ENCODE data around the gene ZBTB34. TPM values are rescaled to one million over a fixed set of nuclear protein-coding genes. Genes with fewer than 3 reads are reported as not detected.
"Not testable (repeated sequence)": the region's sequence is repeated elsewhere in the genome, so short reads cannot be mapped to it uniquely, and the experiment has no call there.

ZBTB34 gene
- polyA plus RNA-seq (2012; ENCODE audit: low read depth, missing spikeins): 1.3 TPM

DNA sequence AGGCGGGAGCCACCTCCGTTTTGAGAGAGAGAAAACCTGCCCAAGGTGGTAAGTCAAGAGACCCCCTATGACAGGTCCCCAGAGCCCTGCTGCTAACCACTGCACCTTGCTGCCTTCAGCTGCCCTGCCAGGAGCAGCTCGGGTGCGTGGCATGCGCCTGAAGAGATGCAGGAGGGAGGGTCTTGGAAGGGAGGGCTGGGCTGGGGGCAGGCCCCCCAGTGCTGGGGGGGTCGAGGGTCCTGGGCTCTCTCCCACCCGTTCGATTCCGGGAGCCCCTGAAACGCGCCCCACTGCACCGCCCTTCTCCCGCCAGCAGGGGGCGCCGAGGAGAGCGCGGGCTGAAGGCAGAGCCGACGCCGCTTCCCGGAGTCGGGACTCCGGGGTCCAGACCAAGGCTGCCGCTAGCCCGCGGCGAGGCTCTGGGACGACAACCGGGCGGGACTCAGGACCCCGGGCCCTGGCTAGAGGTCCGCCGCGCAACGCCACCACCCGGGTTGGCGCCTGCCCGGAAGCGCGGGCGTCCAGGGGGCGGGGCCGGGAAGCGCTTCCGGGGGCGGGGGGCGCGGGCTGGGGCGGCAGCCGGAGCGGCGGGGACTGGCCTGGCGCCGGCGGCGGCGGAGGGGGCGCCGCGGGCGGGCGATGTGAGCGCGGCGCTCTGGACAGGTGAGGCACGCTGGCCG lies at the start of gene ZBTB34:
Gene ZBTB34, plus strand, starts transcription at position 563 of the 680 bp plus-strand sequence. CDS start 18,761 bp downstream, outside the sequence.
- peak; percentile 66 for DNase-seq (ENCODE audit: insufficient read length, low spot score)

GRCh38 chr9:126813072-126813471 lies 47.4 kb upstream of the ZBTB34 start:
- no peak for FAIRE-seq
- TF ChIP-seq POLR2AphosphoS5 (IDR thresholded peaks at IDR 0.05; ENCODE audit: low read depth, low read length) (no peak), TAF1 (IDR thresholded peaks at IDR 0.05; ENCODE audit: low read depth, low read length) (no peak), SPI1 (IDR thresholded peaks at IDR 0.05; ENCODE audit: low read depth, low read length) (no peak), POLR2A (IDR thresholded peaks at IDR 0.05; ENCODE audit: low read depth, low read length) (no peak), PAX5 (IDR thresholded peaks at IDR 0.05; ENCODE audit: insufficient read depth, low read length, severe bottlenecking) (no peak), POU2F2 (IDR thresholded peaks at IDR 0.05; ENCODE audit: low read depth, low read length) (no peak)
- DNase-seq (ENCODE audit: insufficient read length, low spot score): no peak

More for the DNA sequence above, at the start of gene ZBTB34:
- TF ChIP-seq POU2F2 (IDR thresholded peaks at IDR 0.05; ENCODE audit: low read depth, low read length) (no peak), POLR2AphosphoS5 (IDR thresholded peaks at IDR 0.05; ENCODE audit: low read depth, low read length) (peak; percentile 78), PAX5 (IDR thresholded peaks at IDR 0.05; ENCODE audit: insufficient read depth, low read length, severe bottlenecking) (no peak), POLR2A (IDR thresholded peaks at IDR 0.05; ENCODE audit: low read depth, low read length) (peak; percentile 70; the same call in 1 of the 2 replicates), SPI1 (IDR thresholded peaks at IDR 0.05; ENCODE audit: low read depth, low read length) (no peak), TAF1 (IDR thresholded peaks at IDR 0.05; ENCODE audit: low read depth, low read length) (no peak)
- peak; percentile 51 for FAIRE-seq

GRCh38 chr9:126814091-126814490 lies 46.3 kb upstream of the ZBTB34 start:
- no peak for FAIRE-seq
- TF ChIP-seq SPI1 (IDR thresholded peaks at IDR 0.05; ENCODE audit: low read depth, low read length) (no peak), PAX5 (IDR thresholded peaks at IDR 0.05; ENCODE audit: insufficient read depth, low read length, severe bottlenecking) (no peak), POU2F2 (IDR thresholded peaks at IDR 0.05; ENCODE audit: low read depth, low read length) (no peak), TAF1 (IDR thresholded peaks at IDR 0.05; ENCODE audit: low read depth, low read length) (no peak), POLR2AphosphoS5 (IDR thresholded peaks at IDR 0.05; ENCODE audit: low read depth, low read length) (no peak), POLR2A (IDR thresholded peaks at IDR 0.05; ENCODE audit: low read depth, low read length) (no peak)
- no peak for DNase-seq (ENCODE audit: insufficient read length, low spot score)

DNA sequence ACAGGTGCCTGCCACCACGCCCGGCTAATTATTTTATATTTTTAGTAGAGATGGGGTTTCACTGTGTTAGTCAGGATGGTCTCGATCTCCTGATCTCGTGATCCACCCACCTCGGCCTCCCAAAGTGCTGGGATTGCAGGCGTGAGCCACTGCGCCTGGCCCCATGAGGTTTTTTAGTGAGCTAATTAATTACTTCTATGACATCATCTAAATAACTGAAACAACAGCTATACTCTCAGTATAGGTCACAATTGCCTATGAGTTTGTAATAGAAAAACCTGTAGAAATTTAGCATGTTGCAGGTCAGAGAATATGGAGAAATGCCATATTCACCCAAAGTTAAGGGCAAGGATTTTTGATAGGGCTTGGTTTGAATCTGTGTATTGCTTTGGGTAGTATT lies 42.8 kb upstream of the ZBTB34 start:
- FAIRE-seq; DNase-seq (ENCODE audit: insufficient read length, low spot score): not testable (repeated sequence)

GRCh38 chr9:126818482-126818881 lies 42.0 kb upstream of the ZBTB34 start:
- DNase-seq (ENCODE audit: insufficient read length, low spot score) (no peak), FAIRE-seq (no peak)
- no peak for TF ChIP-seq POLR2A (IDR thresholded peaks at IDR 0.05; ENCODE audit: low read depth, low read length)
- no peak for TF ChIP-seq POLR2AphosphoS5 (IDR thresholded peaks at IDR 0.05; ENCODE audit: low read depth, low read length)
- no peak for TF ChIP-seq PAX5 (IDR thresholded peaks at IDR 0.05; ENCODE audit: insufficient read depth, low read length, severe bottlenecking)
- no peak for TF ChIP-seq POU2F2 (IDR thresholded peaks at IDR 0.05; ENCODE audit: low read depth, low read length)
- no peak for TF ChIP-seq TAF1 (IDR thresholded peaks at IDR 0.05; ENCODE audit: low read depth, low read length)
- TF ChIP-seq SPI1 (IDR thresholded peaks at IDR 0.05; ENCODE audit: low read depth, low read length): no peak

DNA sequence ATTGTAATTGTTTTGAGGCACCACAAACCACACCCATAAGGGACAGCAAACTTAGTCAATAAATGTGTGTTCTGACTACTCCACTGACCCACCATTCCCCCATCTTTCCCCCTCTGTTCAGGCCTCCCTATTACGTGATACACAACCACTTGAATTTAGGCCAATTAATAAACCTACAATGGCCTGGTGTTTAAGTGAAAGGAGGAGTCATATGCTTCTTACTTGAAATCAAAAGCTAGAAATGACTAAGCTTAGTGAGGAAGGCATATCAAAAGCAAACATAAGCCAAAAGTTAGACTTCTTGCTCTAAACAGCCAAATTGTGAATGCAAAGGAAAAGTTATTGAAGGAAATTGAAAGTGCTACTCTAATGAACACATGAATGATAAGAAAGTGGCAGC lies 41.0 kb upstream of the ZBTB34 start:
- TF ChIP-seq POLR2AphosphoS5 (IDR thresholded peaks at IDR 0.05; ENCODE audit: low read depth, low read length) (no peak), SPI1 (IDR thresholded peaks at IDR 0.05; ENCODE audit: low read depth, low read length) (no peak), TAF1 (IDR thresholded peaks at IDR 0.05; ENCODE audit: low read depth, low read length) (no peak), POLR2A (IDR thresholded peaks at IDR 0.05; ENCODE audit: low read depth, low read length) (no peak), PAX5 (IDR thresholded peaks at IDR 0.05; ENCODE audit: insufficient read depth, low read length, severe bottlenecking) (no peak), POU2F2 (IDR thresholded peaks at IDR 0.05; ENCODE audit: low read depth, low read length) (no peak)
- no peak for DNase-seq (ENCODE audit: insufficient read length, low spot score)
- FAIRE-seq: peak; percentile 69

DNA sequence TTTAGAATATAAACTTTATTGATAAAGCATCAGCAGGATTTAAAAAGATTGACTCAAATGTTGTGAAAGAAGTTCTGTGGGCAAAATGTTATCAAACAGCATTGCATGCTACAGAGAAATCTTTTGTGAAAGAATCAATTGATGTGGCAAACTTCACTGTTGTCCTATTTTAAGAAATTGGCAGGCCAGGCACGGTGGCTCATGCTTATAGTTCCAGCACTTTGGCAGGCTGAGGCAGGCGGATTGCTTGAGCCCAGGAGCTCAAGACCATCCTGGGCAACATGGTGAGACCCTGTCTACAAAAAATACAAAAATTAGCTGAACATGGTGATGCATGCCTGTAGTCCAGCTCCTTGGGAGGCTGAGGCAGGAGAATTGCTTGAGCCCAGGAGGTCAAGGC lies 38.2 kb upstream of the ZBTB34 start:
- DNase-seq (ENCODE audit: insufficient read length, low spot score): no peak
- FAIRE-seq: no peak
- TF ChIP-seq PAX5 (IDR thresholded peaks at IDR 0.05; ENCODE audit: insufficient read depth, low read length, severe bottlenecking): no peak
- no peak for TF ChIP-seq POLR2A (IDR thresholded peaks at IDR 0.05; ENCODE audit: low read depth, low read length)
- TF ChIP-seq SPI1 (IDR thresholded peaks at IDR 0.05; ENCODE audit: low read depth, low read length): no peak
- no peak for TF ChIP-seq POLR2AphosphoS5 (IDR thresholded peaks at IDR 0.05; ENCODE audit: low read depth, low read length)
- TF ChIP-seq POU2F2 (IDR thresholded peaks at IDR 0.05; ENCODE audit: low read depth, low read length): no peak
- TF ChIP-seq TAF1 (IDR thresholded peaks at IDR 0.05; ENCODE audit: low read depth, low read length): no peak

GRCh38 chr9:126822873-126823272 lies 37.6 kb upstream of the ZBTB34 start:
- FAIRE-seq (no peak), DNase-seq (ENCODE audit: insufficient read length, low spot score) (no peak)
- no peak for TF ChIP-seq POU2F2 (IDR thresholded peaks at IDR 0.05; ENCODE audit: low read depth, low read length)
- no peak for TF ChIP-seq PAX5 (IDR thresholded peaks at IDR 0.05; ENCODE audit: insufficient read depth, low read length, severe bottlenecking)
- no peak for TF ChIP-seq TAF1 (IDR thresholded peaks at IDR 0.05; ENCODE audit: low read depth, low read length)
- TF ChIP-seq SPI1 (IDR thresholded peaks at IDR 0.05; ENCODE audit: low read depth, low read length): no peak
- TF ChIP-seq POLR2AphosphoS5 (IDR thresholded peaks at IDR 0.05; ENCODE audit: low read depth, low read length): no peak
- no peak for TF ChIP-seq POLR2A (IDR thresholded peaks at IDR 0.05; ENCODE audit: low read depth, low read length)

DNA sequence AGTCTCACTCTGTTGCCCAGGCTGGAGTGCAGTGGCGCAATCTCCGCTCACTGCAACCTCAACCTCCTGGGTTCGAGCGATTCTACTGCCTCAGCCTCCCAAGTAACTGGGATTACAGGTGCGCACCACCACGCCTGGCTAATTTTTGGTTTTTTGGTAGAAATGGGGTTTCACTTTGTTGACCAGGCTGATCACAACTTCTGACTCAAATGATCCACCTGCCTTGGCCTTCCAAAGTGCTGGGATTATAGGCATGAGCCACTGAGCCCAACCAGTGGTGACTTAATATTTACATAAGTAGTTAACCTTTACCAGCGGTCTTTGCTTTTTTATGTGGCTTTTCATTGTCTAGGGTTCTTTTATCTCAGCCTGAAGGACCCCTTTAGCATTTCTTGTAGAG lies 36.4 kb upstream of the ZBTB34 start:
- not testable (repeated sequence) for DNase-seq (ENCODE audit: insufficient read length, low spot score); FAIRE-seq

- FAIRE-seq (no peak), DNase-seq (ENCODE audit: insufficient read length, low spot score) (no peak)
- TF ChIP-seq POLR2A (IDR thresholded peaks at IDR 0.05; ENCODE audit: low read depth, low read length): no peak
- no peak for TF ChIP-seq TAF1 (IDR thresholded peaks at IDR 0.05; ENCODE audit: low read depth, low read length)
- TF ChIP-seq PAX5 (IDR thresholded peaks at IDR 0.05; ENCODE audit: insufficient read depth, low read length, severe bottlenecking): no peak
- TF ChIP-seq POU2F2 (IDR thresholded peaks at IDR 0.05; ENCODE audit: low read depth, low read length): no peak
- TF ChIP-seq POLR2AphosphoS5 (IDR thresholded peaks at IDR 0.05; ENCODE audit: low read depth, low read length): no peak
- no peak for TF ChIP-seq SPI1 (IDR thresholded peaks at IDR 0.05; ENCODE audit: low read depth, low read length)
These were observed 33.2 kb upstream of the ZBTB34 start for GRCh38 chr9:126827227-126827626.

Data from GM12891 (cell line).